Central memory CD8-positive, alpha-beta T cell (primary cell): ENCODE results near the gene HSD17B10.
"Not testable (repeated sequence)": the region's sequence is repeated elsewhere in the genome, so short reads cannot be mapped to it uniquely, and the experiment has no call there.

Experiments used
- ATAC-seq: fragments of 150-1000 bp; cut with Tn5 transposase; replicated peaks from 2 replicates; pipeline ENCODE4 v1.10.0; 2022; ENCODE audit warnings: mild to moderate bottlenecking, moderate FRiP score, moderate number of reproducible peaks; ENCODE audit not compliant: poor library complexity, severe bottlenecking; ENCODE audit errors: extremely low read depth
- DNase-seq, 2 donors: peaks; one replicate each; pipeline ENCODE4 v3.0.0; 2021; ENCODE audit warnings: low spot score in 2 of 2
- H3K27ac Mint-ChIP-seq: one replicate; pipeline ENCODE4 v1.8.0; 2022; ENCODE audit warnings: low read depth, mild to moderate bottlenecking, moderate library complexity, mixed read lengths
- H3K27me3 Mint-ChIP-seq: one replicate; pipeline ENCODE4 v1.8.0; 2022; ENCODE audit warnings: mixed read lengths
- H3K36me3 Mint-ChIP-seq: one replicate; pipeline ENCODE4 v1.8.0; 2022; ENCODE audit warnings: mild to moderate bottlenecking, moderate library complexity, mixed read lengths; ENCODE audit not compliant: insufficient read depth
- H3K4me1 Mint-ChIP-seq: one replicate; pipeline ENCODE4 v1.8.0; 2022; ENCODE audit warnings: mixed read lengths
- H3K4me3 Mint-ChIP-seq: one replicate; pipeline ENCODE4 v1.8.0; 2022; ENCODE audit warnings: mild to moderate bottlenecking, moderate library complexity, mixed read lengths
- H3K9me3 Mint-ChIP-seq: one replicate; pipeline ENCODE4 v1.8.0; 2022; ENCODE audit warnings: mixed read lengths

HSD17B10 gene

DNA sequence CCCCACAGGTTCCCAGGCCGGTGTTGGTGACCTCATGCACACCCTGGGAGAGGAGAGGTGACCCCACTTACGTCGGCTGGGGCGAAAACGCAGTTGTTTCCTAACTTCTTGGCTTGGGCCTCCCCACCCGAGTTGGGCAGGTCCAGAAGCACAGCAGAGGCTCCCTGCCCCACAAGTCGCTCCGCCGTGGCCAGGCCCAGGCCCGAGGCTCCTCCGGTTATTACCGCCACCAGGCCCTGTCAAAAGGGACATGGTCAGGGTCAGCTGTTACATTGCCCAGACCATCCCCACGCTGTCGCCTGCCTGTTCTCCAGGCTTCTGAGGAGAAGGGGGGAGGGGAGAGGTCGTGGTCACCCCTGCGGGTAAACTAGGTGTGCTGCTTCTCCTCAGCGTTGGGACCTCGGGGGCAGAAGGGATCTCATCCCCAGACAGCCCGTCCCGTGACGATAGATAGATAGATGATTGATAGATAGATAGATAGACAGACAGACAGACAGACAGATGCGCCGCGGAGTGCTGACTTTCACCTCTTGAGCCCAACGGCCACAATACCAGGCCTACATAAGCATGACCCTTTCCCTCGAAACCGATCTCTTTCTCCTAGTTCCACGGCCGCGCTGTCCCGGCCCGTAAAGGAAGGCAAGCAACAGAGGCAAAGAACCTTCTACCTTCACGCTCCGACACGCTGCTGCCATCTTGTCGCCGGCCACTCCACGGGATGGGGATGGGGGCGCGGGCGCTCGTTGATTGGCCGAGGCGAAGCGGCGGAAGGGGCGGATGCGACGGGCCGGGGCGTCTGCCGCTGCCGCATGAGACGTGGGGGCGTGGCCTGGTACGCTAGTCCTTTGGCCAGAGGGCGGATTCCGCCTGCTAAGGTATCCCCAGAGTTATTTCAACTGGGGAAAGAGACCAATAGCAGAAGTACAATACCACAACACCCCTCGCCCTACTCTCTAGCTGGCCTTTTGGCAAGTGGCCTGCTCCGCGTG lies at the start of gene HSD17B10:
TSS of gene HSD17B10 (minus strand) at position 720 of the 989 bp plus-strand sequence. CDS start at position 695, 25 bp downstream.
- DNase-seq = peak; percentile 64 to 65
- peaks cover 5% of the 10 kb centered on the region for H3K36me3 Mint-ChIP-seq
- peak within 1 kb of the TSS; percentile 92 for H3K27ac Mint-ChIP-seq
- H3K4me3 Mint-ChIP-seq = peak within 1 kb of the TSS; percentile 92
- H3K9me3 Mint-ChIP-seq = no peaks in the 10 kb centered on the region
- no peaks in the 10 kb centered on the region for H3K27me3 Mint-ChIP-seq
- peaks cover 13% of the 10 kb centered on the region for H3K4me1 Mint-ChIP-seq
- peak; percentile 97 for ATAC-seq

DNA sequence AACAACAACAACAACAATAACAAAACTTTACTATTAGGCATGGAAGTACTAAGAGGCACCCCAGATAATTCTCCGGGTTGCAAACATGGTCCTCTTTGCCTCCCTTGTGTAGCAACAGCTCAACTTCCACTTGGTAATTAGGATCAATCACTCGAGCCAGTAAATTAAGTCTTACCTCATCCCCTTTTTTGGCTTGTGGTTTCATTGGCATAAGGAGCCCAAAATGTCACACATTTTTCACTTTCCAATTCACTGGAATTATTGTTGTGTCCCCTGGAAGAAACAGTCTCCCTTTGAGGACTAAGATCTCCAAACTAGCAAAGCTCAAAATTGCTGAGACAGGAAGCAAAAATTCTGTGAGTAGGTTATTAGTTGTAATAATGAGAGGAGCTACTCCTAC lies 49.2 kb upstream of the HSD17B10 start:
- H3K36me3 Mint-ChIP-seq = no peaks in the 10 kb centered on the region
- ATAC-seq (no peak), DNase-seq (no peak)
- no peak overlapping the region for H3K4me3 Mint-ChIP-seq
- H3K27me3 Mint-ChIP-seq = peaks cover 11% of the 10 kb centered on the region
- no peaks in the 10 kb centered on the region for H3K4me1 Mint-ChIP-seq
- H3K27ac Mint-ChIP-seq = no peak overlapping the region
- H3K9me3 Mint-ChIP-seq = no peaks in the 10 kb centered on the region

DNA sequence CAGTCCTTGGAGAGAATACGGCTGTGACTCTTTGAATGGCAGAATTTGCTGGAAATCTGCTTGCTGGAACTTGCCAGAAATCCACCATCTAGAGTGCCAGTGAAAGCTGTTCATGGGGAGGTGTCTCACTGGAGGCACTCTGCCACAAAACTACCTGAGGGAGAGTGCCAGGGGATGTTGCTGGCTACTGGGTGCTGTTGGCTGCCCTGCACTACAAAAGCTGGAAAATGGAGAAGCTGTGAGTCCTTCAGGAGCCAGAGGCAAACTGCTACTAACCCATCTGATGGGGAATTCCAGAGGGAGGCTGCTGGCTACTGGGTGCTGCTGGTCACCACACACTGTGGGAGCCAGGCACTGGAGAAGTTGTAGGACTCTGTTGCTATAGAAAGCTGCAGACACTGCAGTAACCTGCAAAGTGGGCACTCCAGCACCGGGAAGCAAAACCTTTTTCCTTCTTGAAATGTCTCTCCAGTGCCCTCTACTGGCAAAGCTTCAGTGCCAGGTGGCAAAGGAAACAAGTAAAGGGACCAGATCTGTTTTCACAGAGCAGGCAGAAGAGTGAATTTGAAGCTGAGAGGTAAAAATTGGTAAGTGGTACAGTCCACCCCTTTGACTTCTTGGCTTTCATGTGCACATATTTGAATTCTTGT lies 47.8 kb upstream of the HSD17B10 start:
- H3K4me3 Mint-ChIP-seq = no peak overlapping the region
- peak; percentile 13 to 15 for DNase-seq
- no peaks in the 10 kb centered on the region for H3K36me3 Mint-ChIP-seq
- no peak overlapping the region for H3K27ac Mint-ChIP-seq
- no peaks in the 10 kb centered on the region for H3K4me1 Mint-ChIP-seq
- H3K27me3 Mint-ChIP-seq = peaks cover 11% of the 10 kb centered on the region
- no peaks in the 10 kb centered on the region for H3K9me3 Mint-ChIP-seq
- no peak for ATAC-seq

DNA sequence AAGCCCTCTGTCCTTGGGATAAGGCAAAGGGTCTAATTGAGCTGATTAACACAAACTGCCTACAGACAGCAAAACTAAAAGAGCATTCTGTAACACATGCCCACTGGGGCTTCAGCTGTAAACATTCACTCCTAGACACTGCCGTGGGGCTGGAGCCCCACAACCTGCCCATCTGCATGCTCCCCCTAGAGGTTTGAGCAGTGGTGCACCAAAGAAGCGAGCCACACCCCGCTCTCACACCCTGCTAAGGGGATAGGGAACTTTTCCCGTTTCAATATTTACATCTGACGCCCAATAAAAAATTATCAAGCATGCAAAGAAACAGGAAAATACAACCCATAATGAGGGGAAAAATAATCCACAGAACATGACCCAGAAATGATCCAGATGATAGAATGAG lies 46.9 kb upstream of the HSD17B10 start:
- Mint-ChIP-seq H3K4me1 (no peaks in the 10 kb centered on the region), H3K27ac (no peak overlapping the region), H3K27me3 (peaks cover 11% of the 10 kb centered on the region), H3K9me3 (no peaks in the 10 kb centered on the region), H3K36me3 (no peaks in the 10 kb centered on the region), H3K4me3 (no peak overlapping the region)
- no peak for ATAC-seq
- no peak for DNase-seq

DNA sequence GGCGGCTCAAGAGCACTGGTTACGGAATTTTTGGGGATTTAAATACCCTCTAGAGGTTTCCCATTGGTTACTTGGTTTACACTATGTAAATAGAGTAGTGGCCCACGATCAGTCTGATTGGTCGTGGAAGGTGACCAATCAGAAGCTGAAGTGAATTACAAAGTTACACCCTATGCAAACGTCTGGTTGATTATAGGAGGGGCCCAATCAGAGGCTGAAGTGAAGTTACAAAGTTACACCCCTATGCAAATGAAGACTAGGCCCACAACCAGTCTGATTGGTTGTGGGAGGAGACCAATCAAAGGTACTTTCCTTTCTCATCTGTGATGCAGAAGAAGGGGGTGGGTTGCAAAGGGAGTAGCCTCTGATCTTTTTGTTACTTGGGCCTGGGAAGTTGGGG lies 45.1 kb upstream of the HSD17B10 start:
- Mint-ChIP-seq H3K36me3 (no peaks in the 10 kb centered on the region), H3K27me3 (peaks cover 11% of the 10 kb centered on the region), H3K4me1 (no peaks in the 10 kb centered on the region), H3K27ac (no peak overlapping the region), H3K9me3 (no peaks in the 10 kb centered on the region), H3K4me3 (no peak overlapping the region)
- DNase-seq = no peak
- no peak for ATAC-seq

DNA sequence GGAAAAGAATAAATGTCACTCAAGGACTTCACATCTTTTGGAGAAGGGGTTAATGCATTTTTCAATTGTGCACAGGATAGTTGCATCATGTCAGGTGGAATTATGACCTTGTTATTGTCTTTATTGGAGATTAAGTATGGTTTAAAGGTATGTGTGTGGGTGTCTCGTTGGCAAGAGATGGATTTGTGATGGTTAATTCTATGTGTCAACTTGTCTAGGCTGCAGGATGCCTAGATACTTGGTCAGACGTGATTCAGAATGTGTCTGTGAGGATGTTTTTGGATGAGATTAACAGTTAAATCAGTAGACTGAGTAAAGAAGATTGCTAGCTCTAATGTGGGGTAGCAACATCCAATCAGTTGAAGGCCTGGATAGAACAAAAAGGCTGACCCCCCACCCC lies 42.2 kb upstream of the HSD17B10 start:
- H3K27me3 Mint-ChIP-seq = peaks cover 32% of the 10 kb centered on the region
- no peaks in the 10 kb centered on the region for H3K9me3 Mint-ChIP-seq
- H3K36me3 Mint-ChIP-seq = no peaks in the 10 kb centered on the region
- H3K27ac Mint-ChIP-seq = no peak overlapping the region
- no peak overlapping the region for H3K4me3 Mint-ChIP-seq
- no peaks in the 10 kb centered on the region for H3K4me1 Mint-ChIP-seq
- DNase-seq (no peak), ATAC-seq (no peak)

DNA sequence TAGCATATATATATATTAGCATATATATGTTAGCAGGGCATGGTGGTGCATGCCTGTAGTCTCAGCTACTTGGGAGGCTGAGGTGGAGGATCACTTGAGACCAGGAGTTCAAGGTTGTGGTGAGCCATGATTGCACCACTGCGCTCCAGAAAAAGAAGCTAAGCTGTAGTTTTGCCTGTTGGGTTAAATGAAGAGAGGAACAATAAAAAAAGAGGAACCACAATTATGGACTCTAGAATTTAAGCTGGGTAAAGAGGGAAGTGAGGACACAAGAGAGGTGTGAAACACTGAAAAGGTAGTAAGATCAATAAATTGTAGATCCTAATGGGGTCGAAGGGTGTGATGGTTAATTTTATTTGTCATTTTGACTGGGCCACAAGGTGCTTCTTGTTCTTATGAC lies 40.5 kb upstream of the HSD17B10 start:
- no peak overlapping the region for H3K4me3 Mint-ChIP-seq
- ATAC-seq (no peak), DNase-seq (no peak)
- H3K36me3 Mint-ChIP-seq = no peaks in the 10 kb centered on the region
- H3K27ac Mint-ChIP-seq = no peak overlapping the region
- peaks cover 38% of the 10 kb centered on the region for H3K27me3 Mint-ChIP-seq
- no peaks in the 10 kb centered on the region for H3K4me1 Mint-ChIP-seq
- no peaks in the 10 kb centered on the region for H3K9me3 Mint-ChIP-seq

DNA sequence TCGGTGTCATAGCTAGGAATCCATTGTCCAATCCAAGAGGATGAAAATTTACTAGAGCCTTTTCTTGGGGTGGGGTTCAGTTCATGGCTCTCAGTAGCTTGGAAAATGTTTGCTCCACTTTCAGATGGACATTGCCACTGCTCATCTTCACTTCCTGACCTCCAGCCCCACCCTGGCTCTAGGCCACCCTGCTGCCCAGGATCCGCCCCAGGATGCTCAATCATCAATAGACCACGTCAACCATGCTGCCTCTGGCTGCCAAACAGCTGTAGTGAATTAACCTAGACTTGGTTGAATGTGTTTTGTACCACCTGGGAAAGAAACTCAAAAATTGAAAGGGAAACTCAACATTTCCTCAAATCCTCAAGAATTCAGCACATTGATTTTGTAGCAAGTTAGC lies 37.2 kb upstream of the HSD17B10 start:
- H3K9me3 Mint-ChIP-seq = no peaks in the 10 kb centered on the region
- H3K4me1 Mint-ChIP-seq = no peaks in the 10 kb centered on the region
- no peak overlapping the region for H3K27ac Mint-ChIP-seq
- ATAC-seq = no peak
- no peak overlapping the region for H3K4me3 Mint-ChIP-seq
- DNase-seq = no peak
- no peaks in the 10 kb centered on the region for H3K36me3 Mint-ChIP-seq
- H3K27me3 Mint-ChIP-seq = peaks cover 38% of the 10 kb centered on the region

DNA sequence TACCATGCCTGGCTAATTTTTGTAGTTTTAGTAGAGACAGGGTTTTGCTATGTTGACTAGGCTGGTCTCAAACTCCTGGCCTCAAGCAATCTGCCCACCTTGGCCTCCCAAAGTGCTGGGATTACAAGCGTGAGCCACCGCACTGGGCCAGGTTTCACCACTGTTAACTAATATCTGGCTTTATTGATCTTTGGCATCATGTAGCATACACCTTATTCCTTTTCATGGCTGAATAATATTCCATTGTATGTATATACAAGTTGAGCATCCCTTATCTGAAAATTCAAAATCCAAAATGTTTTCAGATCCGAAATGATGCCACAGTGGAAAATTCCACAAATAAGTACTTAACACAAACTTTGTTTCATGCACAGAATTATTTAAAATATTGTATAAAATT lies 34.5 kb upstream of the HSD17B10 start:
- H3K36me3 Mint-ChIP-seq, ATAC-seq, DNase-seq, H3K9me3 Mint-ChIP-seq, H3K4me1 Mint-ChIP-seq, H3K27ac Mint-ChIP-seq, H3K4me3 Mint-ChIP-seq: not testable (repeated sequence)
- H3K27me3 Mint-ChIP-seq = peaks cover 37% of the 10 kb centered on the region

DNA sequence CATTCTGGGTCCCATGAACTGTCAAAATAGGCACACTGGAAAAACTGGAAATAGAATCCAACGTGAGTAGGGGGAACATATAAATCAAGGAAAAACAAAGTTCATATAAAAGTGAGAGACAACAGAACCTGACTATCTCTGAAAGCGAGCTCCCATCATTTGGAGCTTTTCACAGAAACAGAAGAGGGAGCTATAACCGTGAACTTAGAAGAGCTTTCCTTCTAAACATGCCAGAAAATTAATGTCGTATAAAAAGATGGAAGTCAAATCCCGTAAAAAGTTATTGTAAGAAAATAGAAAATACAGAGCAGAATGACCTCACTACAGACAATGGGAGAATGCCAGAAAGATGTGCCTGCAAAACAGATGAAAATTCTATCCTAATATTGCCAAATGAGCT lies 23.9 kb upstream of the HSD17B10 start:
- no peaks in the 10 kb centered on the region for H3K36me3 Mint-ChIP-seq
- ATAC-seq (no peak), DNase-seq (no peak)
- no peaks in the 10 kb centered on the region for H3K9me3 Mint-ChIP-seq
- H3K27me3 Mint-ChIP-seq = peaks cover 12% of the 10 kb centered on the region
- no peaks in the 10 kb centered on the region for H3K4me1 Mint-ChIP-seq
- H3K4me3 Mint-ChIP-seq = no peak overlapping the region
- H3K27ac Mint-ChIP-seq = no peak overlapping the region

DNA sequence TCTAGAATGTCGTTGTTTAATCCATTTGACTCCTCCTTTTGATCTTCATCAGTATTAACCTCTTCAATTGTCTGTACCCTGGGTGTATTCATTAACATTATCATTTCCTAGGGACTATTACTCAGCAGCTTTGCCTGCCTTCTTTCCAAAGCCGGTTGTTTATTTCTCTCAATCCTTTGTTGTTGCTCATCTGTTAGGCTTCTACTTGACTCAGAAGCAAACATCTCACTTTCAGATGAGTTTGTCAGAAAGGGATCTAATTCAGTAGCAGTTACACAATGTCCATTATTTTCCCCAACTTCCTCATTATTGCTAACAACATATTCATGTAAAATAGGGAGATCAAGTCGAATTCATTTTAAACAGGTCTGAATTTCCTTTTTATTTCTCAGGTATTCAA lies 22.1 kb upstream of the HSD17B10 start:
- Mint-ChIP-seq H3K27ac (no peak overlapping the region), H3K27me3 (peaks cover 12% of the 10 kb centered on the region)
- no peak for ATAC-seq

DNA sequence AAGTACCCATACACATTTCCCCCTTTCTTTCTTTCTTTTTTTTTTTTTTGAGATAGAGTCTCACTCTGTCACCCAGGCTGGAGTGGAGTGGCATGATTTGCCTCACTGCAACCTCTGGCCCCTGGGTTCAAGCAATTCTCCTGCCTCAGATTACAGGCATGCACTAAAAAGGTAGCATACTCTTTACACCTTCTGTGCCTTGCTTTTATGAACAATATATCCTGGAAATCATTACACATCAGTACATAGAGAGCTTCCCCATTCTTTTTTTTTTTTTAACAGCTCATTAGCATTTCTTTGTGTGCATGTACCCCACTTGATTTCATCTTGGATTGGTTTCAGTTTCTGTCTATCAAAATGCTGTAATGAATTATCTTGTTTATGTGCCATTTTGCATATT lies 18.6 kb upstream of the HSD17B10 start:
- Mint-ChIP-seq H3K27ac (no peak overlapping the region), H3K9me3 (no peaks in the 10 kb centered on the region), H3K27me3 (peaks cover 12% of the 10 kb centered on the region), H3K36me3 (no peaks in the 10 kb centered on the region), H3K4me1 (no peaks in the 10 kb centered on the region), H3K4me3 (no peak overlapping the region)
- no peak for ATAC-seq
- no peak for DNase-seq

More for the DNA sequence above, 22.1 kb upstream of the HSD17B10 start:
- H3K9me3 Mint-ChIP-seq = no peaks in the 10 kb centered on the region
- no peaks in the 10 kb centered on the region for H3K4me1 Mint-ChIP-seq
- no peaks in the 10 kb centered on the region for H3K36me3 Mint-ChIP-seq
- no peak overlapping the region for H3K4me3 Mint-ChIP-seq
- DNase-seq = no peak

DNA sequence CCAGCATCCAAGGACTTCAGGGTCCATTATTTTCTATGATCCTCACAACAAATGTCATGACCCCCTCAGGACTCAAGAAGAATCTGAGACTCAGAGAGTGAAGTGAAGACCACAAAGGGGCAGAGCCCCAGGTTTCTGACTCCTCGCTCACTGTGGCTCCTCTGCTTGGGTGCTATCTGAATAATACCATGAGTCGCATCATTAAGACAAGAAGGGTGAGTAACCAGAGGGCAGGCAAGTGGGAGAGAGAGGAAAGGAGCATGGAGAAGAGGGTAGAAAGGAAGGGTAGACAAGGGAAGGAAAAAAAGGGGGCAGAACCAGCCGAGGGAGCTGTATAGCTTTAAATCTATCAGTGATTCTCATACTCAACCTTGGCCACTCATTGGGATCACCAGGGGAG lies 15.5 kb upstream of the HSD17B10 start:
- ATAC-seq (no peak), DNase-seq (no peak)
- no peak overlapping the region for H3K4me3 Mint-ChIP-seq
- H3K27me3 Mint-ChIP-seq = no peaks in the 10 kb centered on the region
- no peaks in the 10 kb centered on the region for H3K4me1 Mint-ChIP-seq
- no peak overlapping the region for H3K27ac Mint-ChIP-seq
- H3K36me3 Mint-ChIP-seq = no peaks in the 10 kb centered on the region
- H3K9me3 Mint-ChIP-seq = no peaks in the 10 kb centered on the region
